Tibial nerve (tissue), 4 donors: Measurements from ENCODE around the gene ITGA8. TPM values are rescaled to one million over a fixed set of nuclear protein-coding genes. Genes with fewer than 3 reads are reported as not detected.

Source experiments
- DNase-seq, 2 donors: peaks; one replicate each; pipeline ENCODE4 v3.0.0-alpha.2; 2019; ENCODE audit warnings: low spot score in 2 of 2
- H3K27ac ChIP-seq, 4 donors: fragments of 200-600 bp; sonication (generic) in 3 of 4; one replicate each; pipeline ENCODE4 v1.5.1; 2017 to 2019; ENCODE audit warnings: mild to moderate bottlenecking in 1 of 4
- H3K27me3 ChIP-seq, 2 donors: fragments of 200-600 bp; sonication (generic) in 1 of 2; one replicate each; pipeline versions ENCODE4 v1.5.1 to v1.6.0; 2017 to 2019
- H3K36me3 ChIP-seq, 3 donors: fragments of 200-600 bp; sonication (generic); one replicate each; pipeline ENCODE4 v1.5.1; 2018 to 2019
- H3K4me1 ChIP-seq, 4 donors: fragments of 200-600 bp; sonication (generic) in 3 of 4; one replicate each; pipeline ENCODE4 v1.5.1; 2017 to 2019
- H3K4me3 ChIP-seq, 4 donors: fragments of 200-600 bp; sonication (generic) in 3 of 4; one replicate each; pipeline ENCODE4 v1.5.1; 2017 to 2019; ENCODE audit warnings: mild to moderate bottlenecking in 1 of 4, moderate library complexity in 1 of 4
- H3K9me3 ChIP-seq, 4 donors: fragments of 200-600 bp; sonication (generic) in 3 of 4; one replicate each; pipeline ENCODE4 v1.5.1; 2017 to 2019
- CTCF ChIP-seq, 5 experiments: fragments of 200-600 bp in 3 of 5; fragments of 450-650 bp in 2 of 5; sonication (generic) in 3 of 5; IDR thresholded peaks; one replicate each; pipeline ENCODE4 v1.5.1; 2016 to 2019; ENCODE audit warnings: antibody characterized with exemption in 5 of 5, mild to moderate bottlenecking in 3 of 5, moderate library complexity in 2 of 5
- EP300 ChIP-seq, 2 donors: sonication (generic); formaldehyde crosslinking; IDR thresholded peaks; one replicate each; pipeline ENCODE4 v1.6.1; 2017; ENCODE audit warnings: antibody characterized with exemption in 2 of 2, mild to moderate bottlenecking in 1 of 2
- POLR2A ChIP-seq, 2 donors: fragments of 450-650 bp; IDR thresholded peaks; one replicate each; pipeline ENCODE4 v1.6.1; 2017; ENCODE audit warnings: antibody characterized with exemption in 2 of 2, mild to moderate bottlenecking in 2 of 2, moderate library complexity in 2 of 2
- WGBS, 2 donors: methylation state at CpG; one replicate each; pipeline ENCODE4 v1.1.5; 2018; 5-methylcytosine and 5-hydroxymethylcytosine counted together
- total RNA-seq, 4 donors: library from RNA; depleted of rRNA; stranded (reverse); fragments of >200 nt; gene quantifications; one replicate each; pipeline ENCODE4 v1.1.0, GENCODE V29; 2016

Gene ITGA8
- total RNA-seq, 4 donors from 2014 or later: 1.5 to 8.7 (median 4.3) TPM

- TF ChIP-seq CTCF (IDR thresholded peaks at IDR 0.05): no peak
- TF ChIP-seq POLR2A (IDR thresholded peaks at IDR 0.05): no peak
- no peak for TF ChIP-seq EP300 (IDR thresholded peaks at IDR 0.05)
- Histone ChIP-seq H3K4me1 (no peaks in the 10 kb centered on the region), H3K4me3 (no peak overlapping the region), H3K36me3 (no peaks in the 10 kb centered on the region), H3K27ac (no peak overlapping the region), H3K9me3 (no peaks in the 10 kb centered on the region), H3K27me3 (no peaks in the 10 kb centered on the region)
- WGBS, 2 donors: 80 to 82% methylated on average over 3 of the region's 3 CpGs
- no peak for DNase-seq
Measured at GRCh38 chr10:15747632-15748031, 27.9 kb upstream of the ITGA8 start.

- 69 to 85% methylated on average over 1 of the region's 1 CpG for WGBS, 2 donors
- no peak for TF ChIP-seq POLR2A (IDR thresholded peaks at IDR 0.05)
- TF ChIP-seq EP300 (IDR thresholded peaks at IDR 0.05): no peak
- TF ChIP-seq CTCF (IDR thresholded peaks at IDR 0.05): no peak
- no peaks in the 10 kb centered on the region for H3K27me3 ChIP-seq
Measured at GRCh38 chr10:15745751-15746150, 26.0 kb upstream of the ITGA8 start.

GRCh38 chr10:15744217-15744865 is 24.6 kb upstream of the ITGA8 start:
- H3K36me3 ChIP-seq: no peaks in the 10 kb centered on the region
- H3K4me3 ChIP-seq: no peak overlapping the region
- 51 to 55% methylated on average over 7 of the region's 7 CpGs for WGBS, 2 donors
- peak in 1 of 2 donors; percentile 58 for DNase-seq
- no peaks in the 10 kb centered on the region for H3K9me3 ChIP-seq
- no peak overlapping the region for H3K27ac ChIP-seq
- peaks cover 0 to 5% (median 0%) of the 10 kb centered on the region in 4 donors for H3K4me1 ChIP-seq
- TF ChIP-seq CTCF (IDR thresholded peaks at IDR 0.05) (peak in 3 of 5 experiments; percentile 18 to 36 (median 32)), POLR2A (IDR thresholded peaks at IDR 0.05) (no peak), EP300 (IDR thresholded peaks at IDR 0.05) (no peak)
- H3K27me3 ChIP-seq: no peaks in the 10 kb centered on the region

More at GRCh38 chr10:15745751-15746150, 26.0 kb upstream of the ITGA8 start:
- Histone ChIP-seq H3K4me3 (no peak overlapping the region), H3K4me1 (no peaks in the 10 kb centered on the region), H3K27ac (no peak overlapping the region), H3K9me3 (no peaks in the 10 kb centered on the region), H3K36me3 (no peaks in the 10 kb centered on the region)
- DNase-seq: no peak

DNA sequence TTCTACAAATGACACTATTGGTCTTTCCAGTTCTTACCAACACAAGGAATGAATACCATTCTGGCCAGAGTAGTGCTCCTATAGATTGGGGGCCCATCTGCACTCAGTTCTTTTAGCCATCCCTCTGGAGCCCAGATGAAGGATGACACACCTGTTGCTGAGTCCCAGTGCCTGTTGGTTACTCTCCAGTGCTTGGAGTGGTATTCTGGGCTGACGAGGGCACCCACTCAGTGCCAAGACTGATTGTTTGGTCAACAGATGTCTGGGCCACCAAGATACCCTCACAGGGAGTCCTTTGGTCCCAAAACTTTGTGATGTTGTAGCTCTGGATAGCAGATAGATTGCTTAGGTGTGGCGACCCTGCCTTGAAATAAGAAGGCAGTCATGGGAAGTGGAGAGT is 23.7 kb upstream of the ITGA8 start:
- peaks cover 0 to 8% (median 0%) of the 10 kb centered on the region in 4 donors for H3K4me1 ChIP-seq
- no peaks in the 10 kb centered on the region for H3K9me3 ChIP-seq
- H3K36me3 ChIP-seq: no peaks in the 10 kb centered on the region
- DNase-seq: no peak
- no peaks in the 10 kb centered on the region for H3K27me3 ChIP-seq
- no peak overlapping the region for H3K4me3 ChIP-seq
- no peak overlapping the region for H3K27ac ChIP-seq
- TF ChIP-seq EP300 (IDR thresholded peaks at IDR 0.05) (no peak), POLR2A (IDR thresholded peaks at IDR 0.05) (no peak), CTCF (IDR thresholded peaks at IDR 0.05) (no peak)
- 87 to 98% methylated on average over 2 of the region's 2 CpGs for WGBS, 2 donors

- Histone ChIP-seq H3K27me3 (no peaks in the 10 kb centered on the region), H3K4me3 (no peak overlapping the region), H3K9me3 (no peaks in the 10 kb centered on the region), H3K27ac (no peak overlapping the region), H3K36me3 (no peaks in the 10 kb centered on the region), H3K4me1 (peaks cover 0 to 8% (median 0%) of the 10 kb centered on the region in 4 donors)
- DNase-seq: no peak
- TF ChIP-seq POLR2A (IDR thresholded peaks at IDR 0.05) (no peak), CTCF (IDR thresholded peaks at IDR 0.05) (no peak), EP300 (IDR thresholded peaks at IDR 0.05) (no peak)
- WGBS, 2 donors: 84 to 92% methylated on average over 3 of the region's 3 CpGs
Measured at GRCh38 chr10:15742836-15743235, 23.1 kb upstream of the ITGA8 start.
